GM12873 (cell line): ENCODE data around the gene AASDH.

Source experiments
- TF ChIP-seq, protein P1 (sequence below): IDR thresholded peaks from 2 replicates; pipeline ENCODE4 v1.5.1; 2012; ENCODE audit warnings: low read depth, mild to moderate bottlenecking, moderate library complexity, low read length, control low read depth; ENCODE audit not compliant: insufficient read depth; ENCODE audit errors: missing control alignments

Gene AASDH

DNA sequence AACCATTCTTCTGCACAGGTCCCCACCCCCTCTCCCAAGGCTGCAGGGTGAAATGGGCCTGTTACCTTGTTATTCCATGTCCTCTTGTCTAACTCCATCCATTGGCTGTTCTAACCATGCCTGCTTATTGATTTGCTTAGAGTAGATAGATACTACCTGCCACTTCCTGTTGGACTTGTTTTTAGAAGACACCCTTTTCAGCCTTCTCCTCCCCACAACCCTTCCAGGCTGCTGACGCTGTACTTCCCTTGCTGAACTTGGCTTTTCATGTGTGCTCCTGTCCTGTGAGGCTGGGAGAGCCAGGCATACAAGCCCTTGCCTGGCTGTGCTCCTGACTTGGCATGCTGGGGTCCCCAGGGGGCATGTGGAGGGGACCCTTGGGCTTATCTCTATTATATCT is 81.9 kb downstream of the AASDH start:
- TF ChIP-seq, protein P1, sequence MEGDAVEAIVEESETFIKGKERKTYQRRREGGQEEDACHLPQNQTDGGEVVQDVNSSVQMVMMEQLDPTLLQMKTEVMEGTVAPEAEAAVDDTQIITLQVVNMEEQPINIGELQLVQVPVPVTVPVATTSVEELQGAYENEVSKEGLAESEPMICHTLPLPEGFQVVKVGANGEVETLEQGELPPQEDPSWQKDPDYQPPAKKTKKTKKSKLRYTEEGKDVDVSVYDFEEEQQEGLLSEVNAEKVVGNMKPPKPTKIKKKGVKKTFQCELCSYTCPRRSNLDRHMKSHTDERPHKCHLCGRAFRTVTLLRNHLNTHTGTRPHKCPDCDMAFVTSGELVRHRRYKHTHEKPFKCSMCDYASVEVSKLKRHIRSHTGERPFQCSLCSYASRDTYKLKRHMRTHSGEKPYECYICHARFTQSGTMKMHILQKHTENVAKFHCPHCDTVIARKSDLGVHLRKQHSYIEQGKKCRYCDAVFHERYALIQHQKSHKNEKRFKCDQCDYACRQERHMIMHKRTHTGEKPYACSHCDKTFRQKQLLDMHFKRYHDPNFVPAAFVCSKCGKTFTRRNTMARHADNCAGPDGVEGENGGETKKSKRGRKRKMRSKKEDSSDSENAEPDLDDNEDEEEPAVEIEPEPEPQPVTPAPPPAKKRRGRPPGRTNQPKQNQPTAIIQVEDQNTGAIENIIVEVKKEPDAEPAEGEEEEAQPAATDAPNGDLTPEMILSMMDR = no peak

DNA sequence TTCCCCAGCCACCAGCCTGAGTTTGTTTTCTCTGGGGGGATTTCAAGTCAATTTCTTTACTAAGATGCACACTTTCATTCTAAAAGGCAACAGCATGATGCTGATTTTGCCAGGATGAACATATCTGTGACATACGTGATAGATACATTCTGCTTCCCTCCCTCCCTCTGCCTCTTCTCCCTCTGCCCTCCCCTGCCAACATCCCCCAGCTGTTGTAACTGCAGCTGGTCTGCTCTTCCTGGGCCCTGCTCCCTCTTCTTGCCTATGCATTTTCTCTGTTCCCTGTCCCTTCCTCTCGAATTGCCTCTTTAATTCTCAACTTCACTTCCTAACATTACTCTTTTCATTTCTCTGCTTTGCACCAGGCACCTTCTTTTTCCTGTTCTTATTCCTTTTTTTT is 83.4 kb downstream of the AASDH start:
- TF ChIP-seq, protein P1 = no peak

DNA sequence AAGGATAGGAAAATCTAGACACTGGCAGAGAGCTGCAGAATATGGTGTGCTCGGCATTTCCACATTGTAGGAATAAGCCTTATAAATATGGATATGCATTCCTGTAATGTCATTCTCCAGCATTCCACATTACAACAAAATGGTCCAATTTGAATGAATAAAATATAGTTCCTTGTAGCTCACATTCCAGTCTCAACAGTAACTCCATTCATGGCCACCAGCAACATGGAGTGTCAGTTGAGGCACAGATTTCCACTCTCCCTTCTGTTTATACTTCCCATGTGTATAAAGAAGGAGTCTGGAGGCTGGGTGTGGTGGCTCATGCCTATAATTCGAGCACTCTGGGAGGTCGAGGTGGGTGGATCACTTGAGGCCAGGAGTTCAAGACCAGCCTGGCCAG is 84.5 kb downstream of the AASDH start:
- TF ChIP-seq, protein P1 = no peak

DNA sequence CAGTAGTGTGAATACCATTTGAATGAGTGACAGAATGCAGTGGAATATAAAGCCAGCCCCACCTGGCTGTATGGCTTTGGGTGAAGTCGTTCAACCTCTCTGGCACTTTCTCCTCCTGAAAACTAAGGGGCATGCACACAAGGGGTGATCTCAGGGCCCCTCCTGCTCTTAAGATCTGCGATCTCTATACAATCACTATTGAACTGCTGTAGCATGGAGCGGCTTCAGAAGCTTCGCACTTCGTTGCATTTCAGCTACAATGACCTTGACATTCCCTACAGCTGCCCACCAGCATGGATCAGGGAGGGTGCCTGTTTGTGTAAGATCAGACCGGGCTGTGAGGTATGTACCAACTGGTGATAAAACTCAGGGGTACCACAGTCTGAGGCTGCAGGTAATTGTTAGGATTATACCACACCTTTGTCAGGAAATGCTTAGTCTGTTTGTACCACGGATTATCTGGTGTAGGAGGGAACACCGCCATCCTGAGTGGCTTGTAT is 85.2 kb downstream of the AASDH start:
- TF ChIP-seq, protein P1 = no peak

DNA sequence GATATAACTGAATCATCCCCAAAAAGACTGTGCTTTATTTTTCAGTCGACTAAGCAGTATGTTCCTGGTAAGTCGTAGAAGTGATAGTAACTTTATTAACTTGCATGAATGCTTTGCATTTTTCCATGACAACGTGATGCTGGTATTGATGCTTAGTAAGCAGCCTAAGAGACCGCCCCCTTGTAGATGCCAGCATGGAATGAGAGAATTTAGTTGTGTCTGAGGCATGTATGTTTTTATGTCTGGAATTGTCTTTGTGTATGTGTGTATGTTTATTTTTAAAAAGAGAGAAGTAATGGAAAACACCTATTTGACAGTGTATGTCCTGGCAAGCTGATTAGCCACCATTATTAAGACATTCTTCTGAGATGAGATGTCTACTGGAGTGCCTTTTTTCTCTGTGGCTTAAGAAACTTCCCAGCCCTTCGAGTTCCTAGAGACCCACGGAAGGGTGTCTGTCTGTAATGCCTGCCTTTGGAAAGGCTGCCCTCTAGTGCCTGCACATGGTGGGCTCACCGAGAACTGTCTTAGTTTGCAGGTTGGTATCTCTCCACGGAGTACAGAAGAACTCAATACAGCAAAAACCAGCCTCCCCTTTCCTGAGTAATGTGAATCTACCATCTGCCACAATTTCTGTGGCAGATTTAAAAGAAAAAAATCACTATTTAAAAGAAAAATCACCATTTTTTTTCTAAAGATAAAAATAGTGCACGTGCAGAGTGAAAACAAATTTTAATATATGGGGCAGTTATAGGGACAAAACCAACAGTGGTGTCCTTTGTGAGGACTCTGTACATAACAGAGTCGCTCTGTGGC is 85.9 kb downstream of the AASDH start:
- TF ChIP-seq, protein P1 = peak; percentile 89

DNA sequence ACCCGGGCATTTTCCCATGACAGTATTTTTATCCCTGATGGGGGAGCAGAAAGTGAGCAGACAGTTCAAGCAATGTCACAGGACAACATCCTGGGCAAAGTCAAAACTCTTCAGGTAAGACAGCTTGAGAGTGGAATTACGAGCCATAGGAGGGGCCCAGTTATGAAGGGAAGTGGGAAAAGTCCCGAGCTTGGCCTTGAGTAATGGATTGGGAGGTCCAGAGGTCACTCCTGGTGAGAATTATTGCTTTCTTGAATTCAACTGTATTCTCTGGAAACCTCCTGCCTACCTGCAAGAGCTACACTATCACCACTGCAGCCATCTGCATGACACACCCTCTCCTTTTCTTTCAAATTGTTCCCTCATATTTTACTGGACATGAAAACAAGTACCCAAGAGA is 89.1 kb downstream of the AASDH start:
- TF ChIP-seq, protein P1 = no peak

DNA sequence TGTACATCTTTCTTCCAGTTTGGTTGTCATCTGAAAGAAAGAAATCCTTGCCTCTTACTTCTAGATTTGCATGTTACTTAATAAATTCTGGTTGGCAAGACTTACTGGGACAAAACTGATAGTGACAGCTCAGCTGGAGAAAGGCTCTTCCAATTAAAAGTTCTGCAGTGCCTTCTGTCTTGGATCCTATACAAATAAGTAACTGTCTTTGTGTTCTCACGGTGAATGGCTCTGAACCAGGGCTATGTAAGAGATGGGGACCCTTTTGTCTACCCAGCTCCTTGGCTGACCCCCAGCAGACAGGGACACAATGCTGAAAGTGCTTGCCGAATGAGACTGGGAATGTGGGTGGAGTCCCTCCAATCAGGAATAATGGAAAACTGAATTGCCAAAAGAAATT is 89.5 kb downstream of the AASDH start:
- TF ChIP-seq, protein P1 = no peak
